Kidney (tissue), 14 donors: Measurements from ENCODE around the gene NHSL1. TPM values are rescaled to one million over a fixed set of nuclear protein-coding genes. Genes with fewer than 3 reads are reported as not detected.

ENCODE experiments used
- DNase-seq, 5 donors: peaks; one replicate each; pipeline ENCODE4 v3.0.0-alpha.2; 2013 to 2020
- FAIRE-seq: peaks from 2 replicates; lab custom pipeline; 2012; peaks lifted over from hg19 to GRCh38; lab: Jason Lieb, UNC
- H3K27ac ChIP-seq, 2 donors: one replicate each; pipeline ENCODE4 v1.7.0; 2013; ENCODE audit warnings: low read depth in 2 of 2, low read length in 2 of 2, inconsistent platforms in 1 of 2
- H3K27me3 ChIP-seq: one replicate; pipeline ENCODE4 v1.7.1; 2013; ENCODE audit warnings: low read length, inconsistent platforms; ENCODE audit not compliant: control insufficient read depth, insufficient read depth
- H3K36me3 ChIP-seq, 3 donors: one replicate each; pipeline versions ENCODE4 v1.7.0 to v1.7.1; 2013; ENCODE audit warnings: low read length in 3 of 3, control low read depth in 1 of 3, inconsistent platforms in 1 of 3; ENCODE audit not compliant: insufficient read depth in 3 of 3, control insufficient read depth in 2 of 3
- H3K4me1 ChIP-seq, 3 donors: one replicate each; pipeline versions ENCODE4 v1.7.0 to v1.7.1; 2013; ENCODE audit warnings: low read length in 3 of 3, inconsistent platforms in 1 of 3, low read depth in 1 of 3; ENCODE audit not compliant: control insufficient read depth in 2 of 3, insufficient read depth in 2 of 3
- H3K4me3 ChIP-seq, 3 donors: one replicate each; pipeline versions ENCODE4 v1.7.0 to v1.8.1; 2013; ENCODE audit warnings: low read length in 3 of 3, control low read depth in 1 of 3, inconsistent platforms in 1 of 3
- H3K9ac ChIP-seq, 3 donors: one replicate each; pipeline versions ENCODE4 v1.7.0 to v1.7.1; 2013; ENCODE audit warnings: low read length in 3 of 3, control low read depth in 1 of 3, inconsistent platforms in 1 of 3
- H3K9me3 ChIP-seq, 3 donors: one replicate each; pipeline versions ENCODE4 v1.7.0 to v1.7.1; 2013; ENCODE audit warnings: low read length in 3 of 3, control low read depth in 1 of 3, inconsistent platforms in 1 of 3; ENCODE audit not compliant: control insufficient read depth in 2 of 3, insufficient read depth in 1 of 3
- CTCF ChIP-seq: IDR thresholded peaks from 3 replicates; pipeline ENCODE4 v1.5.1; 2012; ENCODE audit warnings: mild to moderate bottlenecking, moderate library complexity, borderline replicate concordance; ENCODE audit not compliant: insufficient read depth; ENCODE audit errors: extremely low read depth
- intact Hi-C: fragments of 100-400 bp; cut with DNase I; formaldehyde crosslinking; loops from one replicate; pipeline ENCODE4 v1.11.1; 2022
- polyA plus RNA-seq: library from polyadenylated mRNA; stranded (reverse); fragments of 350-450 nt; fragmentation: Illumina TruSeq; extraction: RNeasy Lipid Tissue Mini Kit (QIAGEN cat#74804); gene quantifications from one replicate; pipeline ENCODE4 v1.2.3, GENCODE V29; 2014; ENCODE audit warnings: low read depth, low replicate concordance; ENCODE audit not compliant: insufficient read depth
- total RNA-seq: library from RNA; stranded (reverse); fragmentation: NEBNext Ultra II Directional; extraction: Animal tissue kit (Norgen Biotek cat#: 25700); gene quantifications from one replicate; pipeline ENCODE4 v1.2.1, GENCODE V29; 2021
- donor health status: control.
- donor health status: control.
- donor health status: control.
- donor health status: control.
- donor health status: control.
- donor health status: DM: yes; HTN: yes; CAD: no.
- donor health status: Normal renal cell carcinoma (clear cell type).

Gene NHSL1
- total and polyA plus RNA-seq, 2 donors from 2014 or later: 4.4 to 31.4 TPM

GRCh38 chr6:138524526-138524925 lies 25.2 kb upstream of the NHSL1 start:
- FAIRE-seq (no peak), DNase-seq (no peak)
- no peak for TF ChIP-seq CTCF
- H3K4me3 ChIP-seq: no peak overlapping the region
- H3K36me3 ChIP-seq: no peaks in the 10 kb centered on the region
- H3K9me3 ChIP-seq: no peaks in the 10 kb centered on the region
- intact Hi-C loops: no loop called here
- no peak overlapping the region for H3K27ac ChIP-seq
- H3K9ac ChIP-seq: no peak overlapping the region
- no peaks in the 10 kb centered on the region for H3K4me1 ChIP-seq
- no peaks in the 10 kb centered on the region for H3K27me3 ChIP-seq

GRCh38 chr6:138523347-138524210 lies 24.3 kb upstream of the NHSL1 start:
- no peak for FAIRE-seq
- H3K9me3 ChIP-seq: no peaks in the 10 kb centered on the region

GRCh38 chr6:138522611-138523010 lies 23.3 kb upstream of the NHSL1 start:
- H3K36me3 ChIP-seq: no peaks in the 10 kb centered on the region
- no peaks in the 10 kb centered on the region for H3K27me3 ChIP-seq
- H3K27ac ChIP-seq: no peak overlapping the region
- TF ChIP-seq CTCF: no peak
- no peak overlapping the region for H3K9ac ChIP-seq
- no peaks in the 10 kb centered on the region for H3K9me3 ChIP-seq
- FAIRE-seq (no peak), DNase-seq (no peak)
- no peak overlapping the region for H3K4me3 ChIP-seq
- intact Hi-C loops: no loop called here
- H3K4me1 ChIP-seq: no peaks in the 10 kb centered on the region

More at GRCh38 chr6:138523347-138524210, 24.3 kb upstream of the NHSL1 start:
- Histone ChIP-seq H3K4me1 (no peaks in the 10 kb centered on the region), H3K27ac (no peak overlapping the region), H3K4me3 (no peak overlapping the region), H3K27me3 (no peaks in the 10 kb centered on the region), H3K9ac (no peak overlapping the region), H3K36me3 (no peaks in the 10 kb centered on the region)
- no peak for TF ChIP-seq CTCF
- intact Hi-C loops: no loop called here
- no peak for DNase-seq
